HEK293T (cell line): Measurements from ENCODE around the gene ELOB.

Experiments used
- ARNT ChIP-seq: fragments of 450-650 bp; IDR thresholded peaks from 2 replicates; pipeline ENCODE4 v1.6.1; 2017; ENCODE audit warnings: mild to moderate bottlenecking
- BHLHE40 ChIP-seq: fragments of 450-650 bp; IDR thresholded peaks from 2 replicates; pipeline ENCODE4 v1.6.1; 2016; ENCODE audit warnings: mild to moderate bottlenecking, moderate library complexity, borderline replicate concordance
- FOXM1 ChIP-seq: fragments of 450-650 bp; IDR thresholded peaks from 2 replicates; pipeline ENCODE4 v1.6.1; 2017; ENCODE audit warnings: mild to moderate bottlenecking, borderline replicate concordance
- ZNF384 ChIP-seq: fragments of 450-650 bp; IDR thresholded peaks from 2 replicates; pipeline ENCODE4 v1.6.1; 2016
- TF ChIP-seq, protein P1 (sequence below): fragments of 450-650 bp; IDR thresholded peaks from 2 replicates; pipeline ENCODE4 v1.6.1; 2016

DNA sequence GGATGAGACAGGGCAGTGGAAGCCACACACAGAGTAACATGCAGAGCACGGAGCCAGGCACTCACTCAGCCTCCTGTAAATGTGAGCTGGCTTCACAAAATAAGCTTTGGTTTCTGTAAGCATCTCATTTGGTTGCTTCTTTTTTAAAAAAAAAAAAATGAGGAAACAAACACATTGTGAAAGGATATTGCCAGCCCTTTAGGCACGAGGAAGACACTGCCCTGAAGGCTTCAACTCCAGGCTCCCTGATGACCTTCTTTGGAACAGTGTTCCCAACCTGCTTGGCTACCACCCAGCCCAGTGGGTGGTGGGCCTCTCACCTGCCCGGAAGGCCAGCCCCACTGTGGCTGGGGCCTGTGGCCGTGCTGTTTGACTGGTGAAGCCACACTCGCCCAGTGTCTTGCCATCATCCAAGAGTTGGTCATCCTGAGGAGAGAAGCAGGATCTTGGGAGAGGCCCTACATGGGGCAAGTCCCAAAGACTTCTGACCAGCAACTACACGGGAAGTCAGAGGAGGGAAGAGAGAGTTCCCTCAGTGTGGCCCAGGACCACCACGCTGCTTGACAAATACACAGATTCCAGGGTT, 1.9 kb downstream of the ELOB start:
- TF ChIP-seq FOXM1, result no peak
- TF ChIP-seq ARNT, result no peak
- no peak for TF ChIP-seq ZNF384
- no peak for TF ChIP-seq BHLHE40
- TF ChIP-seq, protein P1, sequence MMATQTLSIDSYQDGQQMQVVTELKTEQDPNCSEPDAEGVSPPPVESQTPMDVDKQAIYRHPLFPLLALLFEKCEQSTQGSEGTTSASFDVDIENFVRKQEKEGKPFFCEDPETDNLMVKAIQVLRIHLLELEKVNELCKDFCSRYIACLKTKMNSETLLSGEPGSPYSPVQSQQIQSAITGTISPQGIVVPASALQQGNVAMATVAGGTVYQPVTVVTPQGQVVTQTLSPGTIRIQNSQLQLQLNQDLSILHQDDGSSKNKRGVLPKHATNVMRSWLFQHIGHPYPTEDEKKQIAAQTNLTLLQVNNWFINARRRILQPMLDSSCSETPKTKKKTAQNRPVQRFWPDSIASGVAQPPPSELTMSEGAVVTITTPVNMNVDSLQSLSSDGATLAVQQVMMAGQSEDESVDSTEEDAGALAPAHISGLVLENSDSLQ, result no peak
